GM21717 (cell line): Measurements from ENCODE around the gene STEAP1.
"Not testable (repeated sequence)": the region's sequence is repeated elsewhere in the genome, so short reads cannot be mapped to it uniquely, and the experiment has no call there.

Source experiments
- ATAC-seq: cut with Tn5 transposase; IDR thresholded peaks from one replicate; pipeline ENCODE4 v1.9.1; 2021; ENCODE audit warnings: mild to moderate bottlenecking, moderate library complexity; ENCODE audit not compliant: unreplicated experiment

The STEAP1 gene

DNA sequence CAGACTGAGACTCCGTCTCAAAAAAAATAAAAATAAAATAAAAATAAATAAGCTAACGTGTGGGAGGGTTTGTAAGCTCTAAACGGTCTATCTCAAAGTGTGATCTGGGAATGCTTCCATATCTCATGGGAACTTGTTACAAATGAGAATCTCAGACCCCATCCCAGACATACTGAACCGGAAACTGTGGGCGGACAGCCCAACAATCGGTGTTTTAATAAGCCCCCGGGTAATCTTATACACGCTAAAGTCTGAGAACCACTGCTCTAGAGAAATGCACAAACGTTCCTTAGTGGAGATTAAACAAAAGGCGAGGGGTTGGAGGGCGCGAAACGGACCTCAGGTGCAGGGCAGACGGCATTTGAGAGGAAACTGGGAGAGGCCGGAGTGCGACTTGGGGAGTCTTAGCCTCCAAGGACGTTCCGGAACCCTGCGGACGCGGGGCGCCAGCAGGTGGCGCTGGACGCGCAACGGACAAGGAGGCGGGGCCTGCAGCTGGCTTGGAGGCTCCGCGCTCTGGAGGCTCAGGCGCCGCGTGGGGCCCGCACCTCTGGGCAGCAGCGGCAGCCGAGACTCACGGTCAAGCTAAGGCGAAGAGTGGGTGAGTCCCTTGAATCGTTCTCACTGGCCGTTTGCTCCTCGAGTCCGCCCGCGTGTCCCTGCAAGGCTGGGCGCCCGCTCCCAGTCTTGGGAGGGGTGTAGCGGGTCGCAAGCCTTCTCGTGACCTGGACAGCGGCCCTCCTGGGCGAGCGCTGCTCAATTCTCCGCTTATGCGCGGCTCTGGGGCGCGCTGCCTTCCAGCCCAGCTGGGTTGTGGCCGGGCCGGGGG, at the start of gene STEAP1:
TSS of gene STEAP1 (plus strand) at position 527 of the 829 bp plus-strand sequence. CDS start 5,320 bp downstream, outside the sequence.
- peak; percentile 94 for ATAC-seq

GRCh38 chr7:90114972-90115371, 39.3 kb upstream of the STEAP1 start:
- ATAC-seq: not testable (repeated sequence)

GRCh38 chr7:90118551-90119177, 35.6 kb upstream of the STEAP1 start:
- ATAC-seq: not testable (repeated sequence)

- ATAC-seq: no peak
Measured at GRCh38 chr7:90119178-90119971, 34.9 kb upstream of the STEAP1 start.

GRCh38 chr7:90120205-90120604, 34.1 kb upstream of the STEAP1 start:
- ATAC-seq: not testable (repeated sequence)

DNA sequence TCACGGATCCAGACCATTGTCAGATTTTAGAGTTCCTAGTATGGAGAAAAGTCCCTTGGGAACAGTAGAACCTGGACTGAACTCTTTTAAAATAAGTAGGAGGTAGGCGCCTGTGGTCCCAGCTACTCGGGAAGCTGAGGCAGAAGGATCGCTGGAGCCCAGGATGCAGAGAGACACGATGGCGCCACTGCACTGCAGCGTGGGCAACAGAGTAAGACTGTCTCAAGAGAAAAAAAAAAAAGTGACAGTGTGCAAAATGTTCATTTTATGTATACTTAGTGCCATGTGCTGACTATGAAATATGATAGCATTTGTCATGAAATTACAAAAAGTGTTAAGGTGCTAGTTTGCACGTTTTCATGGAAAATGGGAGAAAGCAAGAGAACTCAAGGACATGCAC, 22.5 kb upstream of the STEAP1 start:
- ATAC-seq: not testable (repeated sequence)

DNA sequence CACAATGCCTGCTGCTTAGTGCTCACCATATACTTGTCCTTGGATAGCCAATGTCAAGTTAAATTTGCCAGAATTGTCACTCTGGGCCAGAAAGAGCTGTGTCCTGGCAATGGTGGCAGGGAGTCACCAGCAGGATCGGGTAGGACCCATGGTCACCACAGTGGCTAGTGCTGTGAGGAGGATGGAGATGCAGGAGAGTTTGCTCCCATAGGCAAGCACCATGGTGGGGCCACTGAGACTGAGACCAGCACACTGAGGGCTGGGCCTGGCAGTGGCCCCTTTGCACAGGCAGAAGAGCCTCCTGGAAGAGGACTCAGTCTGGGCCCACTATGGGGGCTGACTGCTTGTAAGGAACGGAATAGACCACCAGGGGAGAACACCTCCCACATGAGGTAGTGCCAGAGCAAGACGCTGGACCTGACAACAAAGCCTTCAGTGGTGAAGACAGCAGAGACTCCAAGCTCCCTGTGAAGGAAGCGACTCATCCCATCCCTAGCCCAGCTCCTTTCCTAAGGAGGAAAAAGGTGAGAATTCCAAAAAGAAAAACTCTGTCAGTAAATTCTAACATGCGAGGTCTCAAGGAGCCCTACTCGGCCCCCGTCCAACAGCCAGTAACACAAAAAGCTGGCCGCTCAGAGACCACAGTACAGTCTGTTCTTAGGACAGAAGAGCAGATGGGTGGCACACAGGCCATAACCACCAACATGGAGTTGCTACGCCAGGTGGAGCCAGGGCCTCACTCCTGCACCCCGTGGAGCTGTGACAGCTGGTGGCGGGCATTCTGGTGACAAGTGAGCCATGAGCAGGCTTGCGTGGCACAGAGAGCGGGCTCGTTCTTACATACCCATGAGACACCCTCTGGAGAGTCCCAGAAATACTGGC, 6.9 kb upstream of the STEAP1 start:
- not testable (repeated sequence) for ATAC-seq

GRCh38 chr7:90149428-90149827, 4.8 kb upstream of the STEAP1 start:
- ATAC-seq: not testable (repeated sequence)

- not testable (repeated sequence) for ATAC-seq
Measured at GRCh38 chr7:90151884-90152283, 2.4 kb upstream of the STEAP1 start.

GRCh38 chr7:90152642-90153253, 1.5 kb upstream of the STEAP1 start:
- not testable (repeated sequence) for ATAC-seq

DNA sequence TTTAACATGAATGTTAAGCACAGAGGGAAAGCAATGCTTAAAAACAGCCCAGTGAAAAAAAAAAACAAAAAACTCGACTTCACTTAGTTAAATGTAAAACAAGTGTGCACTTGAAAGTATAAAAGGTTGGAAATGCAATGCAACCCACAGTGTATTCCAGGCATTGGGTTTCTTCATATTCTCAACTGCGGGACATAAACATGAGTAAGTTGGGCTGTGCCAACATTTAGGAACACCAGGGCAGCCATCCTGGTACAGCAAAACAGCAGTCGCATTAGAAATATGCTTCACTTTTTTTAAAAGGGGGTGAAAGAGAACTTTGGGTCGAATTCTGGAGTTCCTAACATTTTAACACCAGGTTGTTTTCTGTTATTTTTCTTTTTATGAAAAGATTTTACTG, 937 bp downstream of the STEAP1 start:
- no peak for ATAC-seq

DNA sequence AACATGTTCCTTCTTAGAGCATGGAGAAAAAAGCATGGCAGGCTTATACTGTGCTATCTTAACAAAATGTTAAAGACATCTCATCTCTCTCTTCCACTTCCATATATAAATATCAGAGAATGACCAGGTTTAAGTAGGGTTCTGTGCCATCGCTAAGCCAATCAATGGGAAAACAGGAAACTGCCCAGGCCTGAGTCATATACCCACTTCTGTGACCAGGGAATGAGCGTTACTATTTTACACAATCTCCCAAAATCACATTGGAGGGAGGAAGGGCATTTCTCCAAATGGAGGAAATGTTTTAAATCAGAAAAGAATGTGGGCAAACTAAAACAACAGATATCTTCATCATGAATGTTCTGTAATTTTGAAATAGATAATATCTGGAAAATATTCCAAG, 3.1 kb downstream of the STEAP1 start:
- ATAC-seq: not testable (repeated sequence)

DNA sequence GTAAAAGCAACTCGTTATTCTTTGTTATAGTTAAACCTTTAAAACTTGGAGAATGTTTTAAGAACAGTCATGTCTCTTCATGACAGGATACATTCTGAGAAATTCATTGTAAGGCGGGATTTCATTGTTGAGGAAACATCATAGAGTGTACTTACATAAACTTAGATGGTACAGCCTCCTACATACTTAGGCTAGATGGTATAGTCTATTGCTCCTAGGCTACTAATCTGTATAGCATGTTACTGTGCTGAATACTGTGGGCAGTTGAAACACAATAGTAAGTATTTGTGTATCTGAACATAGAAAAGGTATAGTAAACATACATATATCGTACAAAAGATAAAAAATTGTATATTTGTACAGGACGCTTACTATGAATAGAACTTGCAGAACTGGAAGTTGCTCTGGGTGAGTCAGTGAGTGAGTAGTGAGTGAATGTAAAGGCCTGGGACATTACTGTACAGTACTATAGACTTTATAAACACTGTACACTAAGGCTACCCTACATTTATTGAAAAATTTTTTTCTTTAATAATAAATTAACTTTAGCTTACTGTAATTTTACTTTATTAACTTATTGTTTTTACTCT, 3.6 kb downstream of the STEAP1 start:
- ATAC-seq: not testable (repeated sequence)

- no peak for ATAC-seq
Measured at GRCh38 chr7:90163534-90163933, 9.3 kb downstream of the STEAP1 start.

DNA sequence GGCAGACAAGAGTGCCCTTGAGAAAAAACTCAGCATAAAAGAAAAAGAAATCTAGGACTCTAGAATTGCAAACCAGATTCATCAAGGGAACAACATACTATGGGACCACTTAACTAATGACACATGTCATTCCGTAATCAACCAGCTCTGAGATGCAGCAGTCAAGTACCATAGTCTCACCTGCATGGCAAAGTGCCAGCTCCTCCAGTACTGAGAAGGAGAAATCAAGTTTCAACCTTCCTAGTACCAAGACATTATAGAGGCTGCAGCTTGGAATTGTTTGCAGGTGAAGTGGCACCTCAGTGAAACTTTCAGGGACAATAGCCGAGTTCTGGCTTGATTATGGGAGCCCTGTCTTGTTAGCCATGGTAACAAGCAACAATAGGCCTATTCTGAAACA, 11.5 kb downstream of the STEAP1 start:
- ATAC-seq: no peak

- ATAC-seq: no peak
Measured at GRCh38 chr7:90166153-90166552, 11.9 kb downstream of the STEAP1 start.

DNA sequence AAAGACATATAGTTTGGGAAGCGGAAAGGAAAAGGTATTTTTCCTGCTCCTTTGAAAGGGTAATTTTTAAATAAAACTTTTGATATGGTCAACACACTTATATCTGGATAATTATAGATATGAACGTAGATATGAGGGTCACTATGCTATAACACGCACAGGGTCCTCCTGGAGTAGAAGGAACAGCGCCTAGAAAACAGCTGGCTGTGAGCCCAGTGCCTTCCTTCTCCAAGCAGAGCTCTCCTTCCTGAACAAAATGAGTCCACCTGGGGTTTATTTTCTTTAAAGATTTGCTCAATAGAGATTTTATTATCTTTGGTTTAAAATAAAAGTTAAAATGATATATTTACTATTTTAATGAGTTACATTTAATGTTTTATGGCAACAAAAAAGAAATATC, 13.1 kb downstream of the STEAP1 start:
- ATAC-seq: no peak

GRCh38 chr7:90169891-90170290, 15.6 kb downstream of the STEAP1 start:
- ATAC-seq: no peak

DNA sequence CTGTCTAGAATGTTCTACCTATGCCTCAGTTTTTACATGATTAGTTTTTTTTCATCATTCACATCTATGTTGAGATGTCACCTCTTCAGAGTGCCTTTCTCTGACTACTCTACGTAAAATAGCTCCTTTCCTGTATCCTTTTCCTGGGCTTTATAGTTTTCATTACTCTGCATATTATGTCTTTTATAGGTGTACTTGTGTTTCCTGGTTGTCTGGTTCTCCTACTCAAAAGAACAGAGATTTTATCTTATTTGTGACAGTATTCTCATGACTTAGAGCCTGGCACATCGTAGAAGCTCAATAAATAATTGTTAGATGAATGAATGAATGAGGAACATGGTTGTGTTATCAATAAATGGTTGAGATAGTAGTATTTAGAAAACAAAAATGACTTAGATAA, 17.9 kb downstream of the STEAP1 start:
- no peak for ATAC-seq

DNA sequence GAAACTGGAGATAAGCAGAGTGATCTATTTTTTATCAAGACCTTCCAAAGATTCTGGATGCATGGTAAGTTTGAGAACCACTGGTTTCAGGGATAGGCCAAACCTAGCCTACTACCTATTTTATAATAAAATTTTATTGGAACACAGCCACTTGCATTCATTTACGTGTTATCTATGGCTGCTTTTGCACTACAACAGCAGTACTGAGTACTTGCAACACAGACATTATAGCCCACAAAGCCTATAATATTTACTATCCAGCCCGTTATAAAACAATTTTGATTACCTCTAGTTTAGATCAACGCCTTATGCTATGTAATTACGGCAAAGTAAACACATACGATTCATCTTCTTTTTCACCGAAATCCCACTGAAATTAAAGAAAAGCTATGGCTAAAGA, 18.4 kb downstream of the STEAP1 start:
- no peak for ATAC-seq
